ENCODE data around the gene BPTF.
A peak's percentile ranks its signal among the peaks of the same experiment; 100 is the strongest.
"Not testable (repeated sequence)": the region's sequence is repeated elsewhere in the genome, so short reads cannot be mapped to it uniquely, and the experiment has no call there.

Gene BPTF

GRCh38 chr17:68004201-68004600 is 178.9 kb downstream of the BPTF start:
- no peak for DNase-seq (ENCODE audit: low read depth, low spot score)

GRCh38 chr17:68006797-68007196 is 181.5 kb downstream of the BPTF start:
- no peak for DNase-seq (ENCODE audit: low read depth, low spot score)

GRCh38 chr17:68011199-68011665 is 185.9 kb downstream of the BPTF start:
- DNase-seq (ENCODE audit: low read depth, low spot score): no peak

GRCh38 chr17:68013385-68013784 is 188.1 kb downstream of the BPTF start:
- DNase-seq (ENCODE audit: low read depth, low spot score): no peak

GRCh38 chr17:68015081-68015723 is 189.9 kb downstream of the BPTF start:
- no peak for DNase-seq (ENCODE audit: low read depth, low spot score)

GRCh38 chr17:68016838-68017237 is 191.5 kb downstream of the BPTF start:
- DNase-seq (ENCODE audit: low read depth, low spot score): no peak

GRCh38 chr17:68018493-68018892 is 193.2 kb downstream of the BPTF start:
- DNase-seq (ENCODE audit: low read depth, low spot score): not testable (repeated sequence)

- no peak for DNase-seq (ENCODE audit: low read depth, low spot score)
These were observed 194.0 kb downstream of the BPTF start for GRCh38 chr17:68019336-68019674.

GRCh38 chr17:68019675-68020408 is 194.5 kb downstream of the BPTF start:
- DNase-seq (ENCODE audit: low read depth, low spot score): peak; percentile 97

- DNase-seq (ENCODE audit: low read depth, low spot score): no peak
These were observed 195.1 kb downstream of the BPTF start for GRCh38 chr17:68020409-68020756.

GRCh38 chr17:68020791-68021190 is 195.5 kb downstream of the BPTF start:
- DNase-seq (ENCODE audit: low read depth, low spot score): not testable (repeated sequence)

- no peak for DNase-seq (ENCODE audit: low read depth, low spot score)
These were observed 196.7 kb downstream of the BPTF start for GRCh38 chr17:68021963-68022362.

GRCh38 chr17:68022547-68022946 is 197.2 kb downstream of the BPTF start:
- not testable (repeated sequence) for DNase-seq (ENCODE audit: low read depth, low spot score)

- no peak for DNase-seq (ENCODE audit: low read depth, low spot score)
These were observed 204.4 kb downstream of the BPTF start for GRCh38 chr17:68029512-68030215.

All from astrocyte of the hippocampus (primary cell).